Endothelial cell (in vitro differentiated cells): Measurements from ENCODE around the gene APBB1IP. TPM values are rescaled to one million over a fixed set of nuclear protein-coding genes. Genes with fewer than 3 reads are reported as not detected.

Experiments
- DNase-seq: peaks from one replicate; pipeline ENCODE4 v3.0.0; 2021; ENCODE audit warnings: low spot score
- H3K27ac Mint-ChIP-seq: one replicate; pipeline ENCODE4 v1.8.0; 2021; ENCODE audit warnings: mixed read lengths, inconsistent platforms; ENCODE audit not compliant: unreplicated experiment
- H3K27me3 Mint-ChIP-seq: one replicate; pipeline ENCODE4 v1.8.0; 2021; ENCODE audit warnings: mild to moderate bottlenecking, moderate library complexity, mixed read lengths, inconsistent platforms; ENCODE audit not compliant: unreplicated experiment
- H3K36me3 Mint-ChIP-seq: one replicate; pipeline ENCODE4 v1.8.0; 2021; ENCODE audit warnings: mild to moderate bottlenecking, low read depth, mixed read lengths, inconsistent platforms; ENCODE audit not compliant: unreplicated experiment
- H3K4me1 Mint-ChIP-seq: one replicate; pipeline ENCODE4 v1.8.0; 2021; ENCODE audit warnings: mild to moderate bottlenecking, mixed read lengths, inconsistent platforms; ENCODE audit not compliant: unreplicated experiment
- H3K4me3 Mint-ChIP-seq: one replicate; pipeline ENCODE4 v1.8.0; 2021; ENCODE audit warnings: mild to moderate bottlenecking, mixed read lengths, inconsistent platforms; ENCODE audit not compliant: unreplicated experiment
- H3K9me3 Mint-ChIP-seq: one replicate; pipeline ENCODE4 v1.8.0; 2021; ENCODE audit warnings: mixed read lengths, inconsistent platforms; ENCODE audit not compliant: unreplicated experiment
- total RNA-seq: library from RNA; stranded (reverse); fragmentation: NEBNext Ultra II Directional; extraction: Animal tissue kit (Norgen Biotek cat#: 25700); gene quantifications from one replicate; pipeline ENCODE4 v1.2.1, GENCODE V29; 2021; ENCODE audit not compliant: unreplicated experiment
- TF ChIP-seq, protein P1 (sequence below): fragments of 200-600 bp; sonication (generic); IDR thresholded peaks from one replicate; pipeline ENCODE4 v1.5.0; 2021; ENCODE audit warnings: antibody characterized with exemption; ENCODE audit not compliant: unreplicated experiment

APBB1IP gene
- total RNA-seq, 1 donor from 2014 or later: not detected

DNA sequence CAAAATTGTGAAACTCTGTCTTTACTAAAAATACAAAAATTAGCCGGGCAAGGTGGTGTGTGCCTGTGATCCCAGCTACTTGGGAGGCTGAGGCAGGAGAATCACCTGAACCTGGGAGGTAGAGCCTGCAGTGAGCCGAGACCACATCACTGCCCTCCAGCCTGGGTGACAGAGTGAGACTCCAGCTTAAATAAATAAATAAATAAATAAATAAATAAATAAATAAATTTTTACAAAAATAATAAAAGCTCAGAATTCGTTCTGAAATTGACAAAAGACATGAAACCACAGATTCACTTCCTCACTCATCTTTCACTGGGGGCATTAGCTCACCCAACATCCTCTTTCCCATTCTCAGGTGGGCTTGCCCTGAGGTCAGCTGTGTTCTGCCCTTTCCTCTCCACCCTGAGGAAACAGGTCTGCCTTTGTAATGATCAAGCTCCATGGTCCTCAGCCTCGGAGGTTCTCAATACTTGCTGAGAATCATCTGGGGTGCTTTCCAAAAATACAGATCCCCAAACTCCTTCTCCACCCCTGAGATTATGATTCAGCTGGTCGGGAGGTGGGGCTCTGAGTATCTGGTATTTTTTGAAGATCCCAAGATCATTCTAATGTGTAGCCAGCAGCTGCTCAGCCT lies 29.2 kb upstream of the APBB1IP start:
- H3K4me1 Mint-ChIP-seq: no peaks in the 10 kb centered on the region
- no peak for DNase-seq
- no peak overlapping the region for H3K27ac Mint-ChIP-seq
- TF ChIP-seq, protein P1, sequence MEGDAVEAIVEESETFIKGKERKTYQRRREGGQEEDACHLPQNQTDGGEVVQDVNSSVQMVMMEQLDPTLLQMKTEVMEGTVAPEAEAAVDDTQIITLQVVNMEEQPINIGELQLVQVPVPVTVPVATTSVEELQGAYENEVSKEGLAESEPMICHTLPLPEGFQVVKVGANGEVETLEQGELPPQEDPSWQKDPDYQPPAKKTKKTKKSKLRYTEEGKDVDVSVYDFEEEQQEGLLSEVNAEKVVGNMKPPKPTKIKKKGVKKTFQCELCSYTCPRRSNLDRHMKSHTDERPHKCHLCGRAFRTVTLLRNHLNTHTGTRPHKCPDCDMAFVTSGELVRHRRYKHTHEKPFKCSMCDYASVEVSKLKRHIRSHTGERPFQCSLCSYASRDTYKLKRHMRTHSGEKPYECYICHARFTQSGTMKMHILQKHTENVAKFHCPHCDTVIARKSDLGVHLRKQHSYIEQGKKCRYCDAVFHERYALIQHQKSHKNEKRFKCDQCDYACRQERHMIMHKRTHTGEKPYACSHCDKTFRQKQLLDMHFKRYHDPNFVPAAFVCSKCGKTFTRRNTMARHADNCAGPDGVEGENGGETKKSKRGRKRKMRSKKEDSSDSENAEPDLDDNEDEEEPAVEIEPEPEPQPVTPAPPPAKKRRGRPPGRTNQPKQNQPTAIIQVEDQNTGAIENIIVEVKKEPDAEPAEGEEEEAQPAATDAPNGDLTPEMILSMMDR: no peak
- peaks cover 2% of the 10 kb centered on the region for H3K27me3 Mint-ChIP-seq
- H3K4me3 Mint-ChIP-seq: no peak overlapping the region
- no peaks in the 10 kb centered on the region for H3K36me3 Mint-ChIP-seq
- no peaks in the 10 kb centered on the region for H3K9me3 Mint-ChIP-seq

GRCh38 chr10:26410356-26410755 lies 27.8 kb upstream of the APBB1IP start:
- DNase-seq: no peak
- Mint-ChIP-seq H3K4me3 (no peak overlapping the region), H3K27ac (no peak overlapping the region), H3K4me1 (no peaks in the 10 kb centered on the region), H3K9me3 (no peaks in the 10 kb centered on the region), H3K27me3 (peaks cover 2% of the 10 kb centered on the region), H3K36me3 (no peaks in the 10 kb centered on the region)
- TF ChIP-seq, protein P1: no peak

DNA sequence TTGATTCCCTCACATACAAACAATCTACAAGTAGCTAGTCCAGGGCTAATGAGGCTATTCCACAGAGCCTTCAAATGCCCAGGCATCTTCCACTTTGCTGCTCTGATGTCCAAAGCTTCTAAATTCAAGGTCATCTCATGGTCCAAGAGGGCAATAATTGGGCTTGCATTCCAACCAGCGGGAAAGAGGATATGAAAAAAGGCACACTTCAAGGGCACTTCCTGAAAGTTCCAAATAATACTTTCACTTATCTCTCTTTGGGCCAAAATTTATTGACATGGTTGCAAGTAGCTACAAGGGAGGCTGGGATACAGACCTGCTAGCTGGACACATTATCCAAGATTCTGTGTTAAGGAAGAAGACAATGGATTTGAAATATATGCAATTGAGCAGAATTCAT lies 25.2 kb upstream of the APBB1IP start:
- no peak overlapping the region for H3K4me3 Mint-ChIP-seq
- no peak overlapping the region for H3K27ac Mint-ChIP-seq
- no peaks in the 10 kb centered on the region for H3K27me3 Mint-ChIP-seq
- no peaks in the 10 kb centered on the region for H3K9me3 Mint-ChIP-seq
- no peak for DNase-seq
- no peaks in the 10 kb centered on the region for H3K4me1 Mint-ChIP-seq
- no peaks in the 10 kb centered on the region for H3K36me3 Mint-ChIP-seq
- TF ChIP-seq, protein P1: no peak

DNA sequence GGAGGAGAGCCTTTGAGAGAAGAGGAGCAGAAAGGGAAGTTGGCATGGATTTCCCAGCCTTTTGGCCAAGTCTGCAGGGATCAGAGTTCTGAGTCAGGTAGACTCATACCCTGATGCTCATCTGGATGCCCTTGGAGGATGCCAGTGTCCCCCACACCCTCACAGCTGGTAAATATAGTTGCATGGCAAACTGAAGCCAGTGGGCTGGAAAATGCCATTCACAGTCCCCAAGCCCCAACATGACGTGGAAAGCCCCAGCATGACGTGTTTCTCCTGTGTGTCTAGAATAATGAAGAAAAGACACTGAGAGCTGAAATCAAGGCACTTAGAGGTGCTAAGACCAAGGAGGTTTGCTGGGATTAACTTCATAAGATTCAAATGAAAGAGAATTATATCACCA lies 24.8 kb upstream of the APBB1IP start:
- no peaks in the 10 kb centered on the region for H3K9me3 Mint-ChIP-seq
- no peak for DNase-seq
- H3K27ac Mint-ChIP-seq: no peak overlapping the region
- H3K4me1 Mint-ChIP-seq: no peaks in the 10 kb centered on the region
- H3K27me3 Mint-ChIP-seq: no peaks in the 10 kb centered on the region
- H3K4me3 Mint-ChIP-seq: no peak overlapping the region
- no peaks in the 10 kb centered on the region for H3K36me3 Mint-ChIP-seq
- TF ChIP-seq, protein P1: no peak

DNA sequence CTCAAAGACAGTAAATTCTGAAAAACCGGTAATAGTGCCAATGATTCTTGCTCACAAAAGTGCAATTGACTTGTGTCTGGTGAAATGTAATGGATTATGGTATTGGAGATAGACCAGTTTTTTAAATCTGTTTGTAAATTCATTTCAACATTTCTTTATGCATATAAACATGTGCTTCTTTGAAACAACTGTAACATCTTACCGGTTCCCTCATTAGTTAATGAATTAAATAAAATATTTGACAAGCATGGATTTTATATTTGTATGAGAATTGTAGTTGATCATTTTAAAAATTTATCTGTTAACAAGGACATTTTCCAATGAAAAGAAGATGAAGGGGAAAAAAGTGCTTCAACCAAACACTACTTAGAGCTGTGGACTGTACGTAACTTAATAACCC lies 21.0 kb upstream of the APBB1IP start:
- no peaks in the 10 kb centered on the region for H3K27me3 Mint-ChIP-seq
- H3K27ac Mint-ChIP-seq: no peak overlapping the region
- H3K9me3 Mint-ChIP-seq: no peaks in the 10 kb centered on the region
- no peak overlapping the region for H3K4me3 Mint-ChIP-seq
- H3K4me1 Mint-ChIP-seq: no peaks in the 10 kb centered on the region
- no peak for DNase-seq
- no peaks in the 10 kb centered on the region for H3K36me3 Mint-ChIP-seq
- TF ChIP-seq, protein P1: no peak
